Anterior cingulate cortex (tissue), 58 donors: Measurements from ENCODE around the gene HIVEP2.

Experiments used
- DNase-seq, 58 donors: peaks; one replicate each; lab custom pipeline; 2025; lab: John Stamatoyannopoulos, UW

Gene HIVEP2

DNA sequence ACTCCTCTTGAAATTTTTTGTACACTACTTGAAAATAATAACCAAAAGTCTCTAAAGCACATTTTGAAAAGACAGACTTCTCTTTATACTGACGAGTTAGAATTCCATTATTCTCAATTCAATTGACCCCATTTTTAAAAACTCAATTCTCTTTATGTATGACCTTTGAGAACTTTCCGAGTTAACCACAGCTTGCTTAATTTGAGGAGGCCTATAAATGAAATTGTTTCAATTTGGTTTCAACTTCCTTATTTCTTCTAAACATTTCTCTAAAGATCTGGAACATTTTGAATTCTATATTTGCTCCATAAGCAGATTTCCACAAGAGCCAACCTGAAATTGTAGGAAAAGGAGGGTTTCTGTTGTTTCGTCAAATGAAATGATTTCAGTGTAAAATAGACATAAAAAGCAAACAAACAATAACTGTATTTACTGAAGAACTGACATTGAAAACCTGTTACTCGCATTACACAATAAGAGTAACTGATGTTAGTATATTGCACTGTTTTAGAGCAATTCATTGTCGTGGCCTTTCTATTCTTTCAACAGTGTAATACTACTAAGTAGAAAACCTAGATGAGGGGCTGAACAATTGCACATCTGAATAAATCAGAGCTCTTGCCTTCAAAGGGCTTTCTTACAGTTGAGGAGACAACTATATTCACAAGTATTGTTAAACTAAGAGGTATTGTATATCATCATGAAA is 223.6 kb downstream of the HIVEP2 start:
- DNase-seq: no peak

DNA sequence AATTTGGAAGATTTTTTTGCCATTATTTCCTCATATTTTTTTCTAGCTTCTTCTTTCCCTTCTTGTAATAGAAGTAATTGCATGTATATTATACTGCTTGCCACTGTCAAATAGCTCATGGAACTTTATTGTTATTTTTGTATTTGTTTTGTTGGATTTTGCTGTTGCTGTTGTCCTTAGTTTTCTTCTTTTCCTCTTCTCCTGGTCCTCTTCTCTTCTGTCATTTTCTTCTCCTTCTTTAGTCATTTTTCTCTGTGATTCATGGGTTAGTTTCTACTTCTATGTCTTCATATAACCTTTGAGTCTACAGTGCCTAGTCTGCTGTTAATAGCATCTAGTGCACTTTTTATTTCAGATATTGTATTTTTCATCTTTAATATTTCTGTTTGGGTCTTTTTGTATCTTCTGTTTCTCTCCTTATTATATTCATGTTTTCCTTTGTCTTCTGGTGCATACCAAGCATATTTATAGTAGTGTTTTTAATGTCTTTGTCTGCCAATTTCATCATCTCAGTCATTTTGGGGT is 226.2 kb downstream of the HIVEP2 start:
- DNase-seq: no peak

DNA sequence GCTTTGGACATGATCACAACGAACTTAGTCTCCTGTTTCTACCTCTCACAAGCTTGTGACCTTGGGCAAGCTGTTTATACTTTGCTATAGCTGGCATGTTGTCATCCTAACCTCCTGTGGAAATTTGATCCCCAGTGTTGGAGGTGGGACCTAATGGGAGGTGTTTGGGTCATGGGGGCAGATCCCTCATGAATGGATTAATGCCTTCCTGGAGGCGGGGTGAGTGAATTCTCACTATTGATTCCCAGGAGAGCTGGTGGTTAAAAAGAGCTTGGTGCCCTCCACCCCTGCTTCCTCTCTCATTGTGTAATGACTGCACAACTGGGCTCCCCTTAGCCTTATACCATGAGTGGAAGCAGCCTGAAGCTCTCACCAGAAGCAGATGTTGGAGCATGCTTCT is 228.9 kb downstream of the HIVEP2 start:
- DNase-seq: no peak

DNA sequence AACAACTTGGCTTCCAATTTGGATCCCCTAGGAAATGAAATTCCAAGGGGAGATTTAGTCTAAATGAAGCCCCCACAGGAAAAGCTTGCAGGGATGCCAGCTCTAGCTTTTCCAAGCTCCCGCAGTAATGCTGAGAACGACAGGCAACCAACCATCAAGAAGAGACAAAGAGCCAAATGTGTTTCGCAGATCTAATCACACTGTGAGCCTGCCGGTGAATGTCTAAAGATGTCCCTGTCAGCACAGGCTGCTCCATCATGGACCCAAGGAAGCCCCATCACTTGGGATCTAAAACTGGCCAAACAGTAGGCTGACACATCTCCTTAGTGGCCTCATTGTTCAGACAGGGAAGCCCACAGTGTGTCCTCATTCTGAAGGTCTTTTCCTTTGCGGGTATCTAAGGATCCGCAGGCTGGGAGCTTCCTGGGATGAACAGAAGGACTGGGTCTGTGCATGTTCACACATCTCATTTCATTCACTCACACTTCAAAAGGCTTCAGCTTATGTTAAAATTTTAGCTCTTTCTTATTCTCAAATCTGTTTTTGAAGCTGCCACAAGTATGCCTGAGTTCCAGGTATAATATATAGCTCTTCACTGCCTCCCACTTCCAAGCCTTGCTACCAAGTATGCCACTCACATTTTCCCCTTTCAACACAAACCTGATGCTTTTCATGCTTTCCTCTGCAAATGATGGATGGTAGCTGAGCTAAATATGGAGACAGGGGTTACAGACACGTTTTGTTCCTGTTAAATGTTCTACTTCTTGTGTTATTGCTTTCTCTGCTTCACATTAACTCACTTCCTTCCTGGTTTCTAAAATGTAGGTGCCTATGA is 229.8 kb downstream of the HIVEP2 start:
- DNase-seq: peak in 14 of 58 donors; percentile 8 to 60 (median 20)

DNA sequence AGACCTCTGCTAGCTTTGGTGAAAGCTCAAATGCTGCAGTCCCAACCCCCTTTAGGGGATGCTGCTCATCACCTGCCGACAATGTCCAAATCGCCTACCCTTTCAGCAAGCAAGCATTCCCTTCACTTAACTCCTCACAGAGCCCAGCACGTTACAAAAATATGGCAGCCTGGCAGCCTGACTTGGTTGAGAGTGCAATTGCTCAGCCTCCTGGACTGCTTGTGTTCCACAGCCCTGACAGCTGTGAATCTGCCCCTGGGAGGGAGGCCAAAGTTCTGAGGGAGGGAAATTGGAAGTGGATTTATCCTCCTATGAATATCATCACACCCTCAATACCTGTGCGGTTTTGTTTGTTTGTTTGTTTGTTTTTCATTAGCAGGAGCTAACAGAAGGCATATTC is 231.0 kb downstream of the HIVEP2 start:
- DNase-seq: no peak

DNA sequence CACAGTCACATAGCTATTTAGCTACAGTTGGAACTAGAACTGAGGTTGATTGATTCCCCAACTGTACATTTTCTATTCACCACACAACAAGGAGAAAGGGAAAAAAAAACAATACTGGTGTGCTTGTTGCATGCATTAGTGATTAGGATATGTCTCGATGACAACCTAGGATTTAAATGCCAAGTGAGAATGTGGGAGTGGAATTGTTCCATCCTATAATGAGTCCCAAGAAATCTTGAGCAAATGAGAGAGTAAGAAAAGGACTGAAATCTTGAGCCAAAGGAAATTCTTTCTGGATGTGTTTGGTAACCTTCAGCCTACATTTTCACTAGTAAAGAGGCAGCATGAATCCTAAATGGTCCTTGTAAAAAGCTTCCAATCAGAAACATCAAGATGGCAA is 232.7 kb downstream of the HIVEP2 start:
- no peak for DNase-seq

DNA sequence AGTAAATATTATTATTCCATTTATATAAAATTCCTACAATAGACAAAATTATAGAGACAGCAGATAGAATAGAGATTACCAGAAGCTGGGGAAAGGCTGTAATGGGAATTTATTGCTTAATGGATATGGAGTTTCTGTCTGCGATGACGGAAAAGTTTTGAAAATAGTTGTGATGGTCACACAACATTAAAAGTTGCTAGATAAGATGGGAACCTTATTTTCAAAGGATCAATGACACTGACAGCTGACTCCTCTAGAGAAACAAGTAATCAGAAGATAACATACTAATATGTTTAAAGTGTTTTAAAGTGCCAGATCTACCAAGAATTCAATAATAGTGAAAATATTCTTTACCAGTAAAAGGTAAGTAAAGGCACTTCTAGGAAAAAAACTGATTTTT is 236.3 kb downstream of the HIVEP2 start:
- DNase-seq: no peak

DNA sequence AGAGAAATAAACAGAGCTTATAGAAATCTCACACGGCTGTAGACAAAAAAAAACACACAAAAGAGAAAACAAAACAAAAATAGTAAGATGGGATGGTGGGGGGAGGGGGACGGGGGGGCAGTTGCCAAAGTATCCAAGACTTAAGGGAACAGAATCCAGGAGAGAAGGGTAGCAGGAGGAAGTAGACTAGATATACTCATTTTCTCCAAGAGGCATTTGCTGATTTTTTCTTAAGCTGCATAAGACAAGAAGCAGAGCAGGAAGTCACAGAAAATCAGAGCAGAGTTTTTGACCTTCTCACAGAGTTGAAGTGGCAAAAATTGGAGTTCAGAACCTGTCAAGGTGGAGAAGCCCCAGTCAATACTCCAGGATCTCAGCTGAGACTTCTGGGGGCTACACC is 237.7 kb downstream of the HIVEP2 start:
- no peak for DNase-seq

DNA sequence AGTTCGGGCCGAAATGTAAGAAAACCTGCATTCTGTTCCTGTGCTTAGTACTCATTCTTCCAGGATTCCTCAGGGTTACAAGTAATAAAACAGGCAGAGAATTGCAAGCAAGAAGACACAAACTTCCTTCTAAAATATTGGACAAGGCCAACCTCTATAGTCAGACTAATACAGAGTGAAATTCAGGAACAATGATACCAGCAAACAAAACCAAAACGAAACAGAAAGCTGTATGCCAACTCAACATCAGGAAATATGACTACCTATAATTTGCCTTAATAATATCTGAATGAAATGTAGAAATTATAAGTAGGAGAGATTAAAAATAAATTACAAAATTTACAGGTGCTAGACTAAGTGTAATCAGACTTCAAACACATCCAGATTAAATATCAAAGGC is 238.8 kb downstream of the HIVEP2 start:
- no peak for DNase-seq

DNA sequence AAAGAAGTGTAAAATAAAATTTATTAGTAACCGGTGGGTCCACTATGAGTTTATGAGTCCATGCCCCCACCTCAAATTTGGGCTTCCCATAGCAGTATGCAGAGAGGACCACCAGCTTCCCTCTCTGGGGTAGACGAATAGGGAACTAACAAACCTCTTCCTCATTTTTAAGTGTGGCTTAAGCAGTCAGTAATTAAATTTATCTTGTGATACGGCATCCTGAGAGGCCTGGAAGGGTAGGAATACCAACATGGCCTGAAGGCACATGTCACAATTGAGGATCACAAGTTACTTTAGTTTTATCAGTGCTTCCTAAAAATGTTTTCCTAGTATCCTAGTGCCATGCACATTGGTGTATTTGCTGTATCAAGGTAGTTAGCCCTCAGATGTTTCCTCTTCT is 239.9 kb downstream of the HIVEP2 start:
- DNase-seq: no peak

DNA sequence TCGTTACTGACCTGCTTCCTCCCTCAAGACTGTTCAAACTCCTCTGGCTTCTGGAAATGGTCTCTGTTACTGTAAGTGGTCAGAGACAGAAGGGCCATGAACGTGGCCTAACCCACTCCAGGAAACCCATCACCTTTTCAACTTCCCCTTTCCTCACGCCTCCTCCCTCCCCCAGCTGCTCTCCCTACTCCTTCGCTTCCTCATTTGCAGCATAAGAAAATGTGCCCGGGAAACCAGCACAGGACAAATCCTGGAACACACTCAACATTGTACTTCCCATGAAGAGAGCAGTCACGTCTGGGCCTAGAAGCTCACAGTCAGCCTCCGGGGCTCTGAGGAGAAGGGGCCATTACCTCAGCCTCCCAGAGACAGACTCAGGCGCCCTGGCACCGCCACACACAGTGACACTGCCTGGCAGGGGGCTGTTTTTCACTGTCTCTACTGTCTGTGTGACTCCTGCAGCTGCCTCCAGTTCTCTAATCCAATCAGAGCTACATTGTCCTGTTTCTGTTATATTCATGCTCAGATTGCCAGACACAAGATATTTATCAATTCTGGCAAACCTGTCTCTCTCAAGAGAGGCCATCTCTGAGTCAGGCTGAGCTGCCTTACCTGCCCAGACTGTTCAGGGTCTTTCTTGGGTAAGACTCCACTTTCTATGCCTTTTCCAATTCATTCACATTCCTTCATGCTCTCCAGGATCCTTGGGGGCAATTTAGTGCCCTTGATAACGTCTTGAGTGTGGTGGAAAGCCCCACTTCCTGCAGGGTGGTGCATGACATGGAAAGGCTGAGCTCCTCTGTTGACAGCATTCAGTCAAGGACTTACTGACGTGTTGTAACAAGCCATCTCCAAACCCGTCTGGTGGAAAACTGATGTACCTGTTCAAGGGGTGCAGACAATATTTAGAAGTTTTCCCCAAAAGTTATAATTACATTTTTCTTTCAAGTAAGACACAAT is 242.2 kb downstream of the HIVEP2 start:
- DNase-seq: peak in 36 of 58 donors; percentile 8 to 77 (median 36)
